H4 (cell line): ENCODE measurements around the gene CFAP20. TPM values are rescaled to one million over a fixed set of nuclear protein-coding genes. Genes with fewer than 3 reads are reported as not detected.

Source experiments
- DNase-seq: peaks from one replicate; pipeline ENCODE4 v3.0.0-alpha.2; 2015; ENCODE audit warnings: low spot score
- total RNA-seq: library from RNA; depleted of rRNA; stranded (reverse); fragments of >200 nt; shearing (Covaris generic); gene quantifications from 2 replicates; pipeline ENCODE4 v1.2.3, GENCODE V29; 2014

Gene CFAP20
- total RNA-seq, 1 experiment from 2014 or later, result 89.4 TPM

- no peak for DNase-seq
These were observed 4.1 kb downstream of the CFAP20 start for GRCh38 chr16:58125041-58125440.

- no peak for DNase-seq
These were observed 4.6 kb downstream of the CFAP20 start for GRCh38 chr16:58124601-58124915.

DNA sequence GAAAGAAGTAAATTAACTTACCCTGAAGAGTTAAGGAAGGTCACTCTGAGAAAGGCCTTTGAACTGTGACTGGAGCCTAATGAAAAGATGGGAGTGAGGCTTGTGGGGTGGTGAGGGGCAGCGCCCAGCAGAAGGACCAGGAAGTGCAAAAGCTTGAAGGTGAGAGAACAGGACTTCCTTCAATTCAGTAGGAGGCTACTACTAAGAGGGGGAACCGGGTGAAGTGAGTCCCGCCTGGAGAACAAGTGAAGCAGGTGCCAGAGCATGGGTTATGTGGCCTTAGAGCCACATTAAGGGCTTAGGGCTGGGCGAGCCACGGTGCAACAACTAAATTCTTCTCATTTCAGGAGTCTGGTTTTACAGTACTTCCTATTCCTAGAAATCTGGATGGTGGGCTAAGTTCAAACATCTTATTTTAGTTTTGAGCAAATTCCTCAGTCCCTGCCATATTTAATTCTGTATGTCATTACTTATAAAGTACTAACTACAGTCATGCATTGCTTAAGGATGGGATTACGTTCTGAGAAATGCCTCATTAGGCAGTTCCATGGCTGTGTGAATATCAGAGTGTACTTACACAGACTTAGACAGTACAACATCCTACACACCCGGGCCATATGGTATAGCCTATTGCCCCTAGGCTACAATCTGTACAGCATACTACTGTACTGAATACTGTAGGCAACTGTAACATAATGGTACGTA, 5.1 kb downstream of the CFAP20 start:
- DNase-seq, result no peak

GRCh38 chr16:58121132-58121531, 8.0 kb downstream of the CFAP20 start:
- no peak for DNase-seq

- no peak for DNase-seq
These were observed 8.9 kb downstream of the CFAP20 start for GRCh38 chr16:58120234-58120633.

DNA sequence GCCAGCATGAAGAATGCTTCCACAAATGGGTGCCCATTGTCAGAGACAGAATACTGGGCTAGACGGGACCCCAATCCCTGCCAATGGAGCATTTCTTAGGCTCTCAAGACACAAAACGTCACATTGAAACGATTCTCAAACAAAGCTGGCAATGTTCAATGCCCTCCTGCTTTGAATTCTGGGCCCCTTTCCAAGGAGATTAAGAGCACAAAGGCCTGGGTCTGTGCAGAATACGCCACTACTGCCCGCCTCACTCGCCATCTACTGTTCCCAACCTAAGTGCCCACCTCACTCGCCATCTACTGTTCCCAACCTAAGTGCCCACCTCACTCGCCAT, 9.7 kb downstream of the CFAP20 start:
- DNase-seq, result no peak

GRCh38 chr16:58118801-58119508, 10.2 kb downstream of the CFAP20 start:
- no peak for DNase-seq

DNA sequence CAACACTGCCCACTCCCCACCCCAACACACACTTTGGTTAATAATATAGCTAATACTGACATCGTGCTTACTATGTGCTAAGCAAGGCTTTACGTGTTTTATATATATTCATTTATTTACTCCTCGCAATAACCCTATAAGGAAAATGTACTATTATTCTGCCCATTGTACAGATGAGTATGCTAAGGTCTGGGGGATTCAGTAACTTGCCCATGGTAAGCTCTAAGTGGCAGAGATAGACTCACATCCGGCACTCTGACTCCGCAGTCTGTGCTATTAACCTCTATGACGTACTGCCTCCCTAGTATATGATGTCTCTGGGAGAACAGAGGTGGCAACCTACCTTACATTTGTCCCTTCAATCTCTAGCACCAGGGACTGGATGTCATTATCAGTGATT, 12.7 kb downstream of the CFAP20 start:
- no peak for DNase-seq

DNA sequence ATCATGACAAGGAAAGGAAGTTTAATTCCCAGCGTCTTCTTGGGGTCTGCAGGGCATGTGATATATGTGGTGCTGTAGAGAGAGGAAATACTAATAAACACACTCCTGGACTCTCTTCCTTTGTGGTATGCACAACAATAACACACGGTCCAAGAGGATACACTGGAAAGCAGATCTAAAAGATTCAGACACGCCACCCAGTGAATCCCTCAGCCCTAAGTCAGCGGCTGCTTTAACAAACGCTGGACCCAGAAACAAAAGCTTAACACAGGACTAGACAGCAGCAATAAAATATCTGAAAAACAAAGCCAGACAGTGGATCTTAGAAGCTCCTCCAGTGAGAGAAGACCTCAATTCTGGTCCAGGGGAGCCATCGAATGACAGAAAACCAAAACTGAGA, 13.1 kb downstream of the CFAP20 start:
- DNase-seq, result no peak

- DNase-seq, result no peak
These were observed 14.1 kb downstream of the CFAP20 start for GRCh38 chr16:58114827-58115825.

GRCh38 chr16:58111302-58111627, 17.9 kb downstream of the CFAP20 start:
- no peak for DNase-seq

- DNase-seq, result no peak
These were observed 18.4 kb downstream of the CFAP20 start for GRCh38 chr16:58110571-58111301.

- DNase-seq, result no peak
These were observed 19.3 kb downstream of the CFAP20 start for GRCh38 chr16:58109881-58110280.

DNA sequence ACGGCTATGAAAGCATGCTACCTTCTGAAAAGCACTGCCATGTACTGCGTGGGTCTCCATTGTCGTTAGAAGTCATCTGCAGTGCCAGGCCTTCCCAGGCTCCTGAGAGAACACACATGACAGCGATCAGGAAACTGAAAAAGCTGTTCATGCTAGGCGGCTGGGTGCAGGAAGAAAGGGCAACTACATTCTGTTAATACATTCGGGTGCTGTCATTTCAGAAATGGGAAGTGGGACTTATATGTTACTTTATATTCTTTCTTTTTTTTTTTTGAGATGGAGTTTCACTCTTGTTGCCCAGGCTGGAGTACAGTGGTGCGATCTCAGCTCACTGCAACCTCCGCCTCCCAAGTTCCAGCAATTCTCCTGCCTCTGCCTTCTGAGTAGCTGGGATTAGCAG, 19.9 kb downstream of the CFAP20 start:
- no peak for DNase-seq

GRCh38 chr16:58107709-58108108, 21.5 kb downstream of the CFAP20 start:
- no peak for DNase-seq

GRCh38 chr16:58107228-58107627, 22.0 kb downstream of the CFAP20 start:
- no peak for DNase-seq

DNA sequence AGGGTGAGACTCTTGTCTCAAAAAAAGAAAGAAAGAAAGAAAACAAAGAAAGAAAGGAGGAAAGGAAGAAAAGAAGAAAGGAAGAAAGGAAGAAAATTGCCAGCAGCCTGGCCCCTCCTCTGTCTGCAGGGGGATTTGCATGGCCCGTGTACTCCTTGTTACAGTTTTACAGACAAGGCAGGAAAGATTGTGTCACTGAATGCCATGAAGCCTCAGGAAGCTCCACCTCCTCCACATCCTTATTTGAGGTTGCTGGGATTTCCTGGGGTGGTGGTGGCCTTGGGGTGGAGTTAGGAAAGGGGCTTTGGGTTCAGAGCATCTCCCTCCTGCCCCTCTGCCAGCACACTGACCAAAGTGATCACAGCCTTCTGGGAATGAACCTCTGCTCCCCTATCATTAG, 23.6 kb downstream of the CFAP20 start:
- DNase-seq, result no peak

GRCh38 chr16:58102665-58103392, 26.4 kb downstream of the CFAP20 start:
- DNase-seq, result no peak

DNA sequence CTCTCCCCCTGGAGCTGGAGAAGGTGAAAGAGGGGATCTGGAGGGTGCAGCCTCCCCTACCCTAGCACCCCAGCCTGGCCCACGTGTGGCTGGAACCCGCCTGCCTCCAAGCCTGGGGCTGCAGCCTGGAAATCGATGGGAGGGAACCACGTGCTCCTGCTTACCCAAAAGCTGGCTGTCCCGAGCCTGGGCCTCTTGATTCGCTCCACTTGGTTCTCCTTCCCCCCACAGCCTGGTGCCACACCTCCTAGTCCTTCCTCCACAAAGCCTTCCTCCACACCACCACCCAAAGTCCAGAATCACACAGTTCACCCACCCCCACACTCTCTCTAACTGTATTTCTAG, 29.3 kb downstream of the CFAP20 start:
- DNase-seq, result no peak

- no peak for DNase-seq
These were observed 29.9 kb downstream of the CFAP20 start for GRCh38 chr16:58099097-58099955.
